HG03060 (cell line): ENCODE measurements around the gene FHOD3.
"Not testable (repeated sequence)": the region's sequence is repeated elsewhere in the genome, so short reads cannot be mapped to it uniquely, and the experiment has no call there.

Experiments used
- ATAC-seq: cut with Tn5 transposase; IDR thresholded peaks from one replicate; pipeline ENCODE4 v1.9.1; 2021; ENCODE audit warnings: low read depth, moderate number of reproducible peaks; ENCODE audit not compliant: unreplicated experiment

Gene FHOD3

GRCh38 chr18:36798738-36799473 is 501.4 kb downstream of the FHOD3 start:
- ATAC-seq, result no peak

- ATAC-seq, result no peak
Measured at GRCh38 chr18:36805105-36805504, 507.6 kb downstream of the FHOD3 start.

- no peak for ATAC-seq
Measured at GRCh38 chr18:36808681-36809080, 511.2 kb downstream of the FHOD3 start.

- peak; percentile 91 for ATAC-seq
Measured at GRCh38 chr18:36809590-36810381, 512.3 kb downstream of the FHOD3 start.

GRCh38 chr18:36811430-36811829 is 513.9 kb downstream of the FHOD3 start:
- no peak for ATAC-seq

- no peak for ATAC-seq
Measured at GRCh38 chr18:36811955-36812354, 514.4 kb downstream of the FHOD3 start.

- no peak for ATAC-seq
Measured at GRCh38 chr18:36812678-36813077, 515.2 kb downstream of the FHOD3 start.

- ATAC-seq, result no peak
Measured at GRCh38 chr18:36813101-36813775, 515.7 kb downstream of the FHOD3 start.

GRCh38 chr18:36813824-36814223 is 516.3 kb downstream of the FHOD3 start:
- ATAC-seq, result no peak

GRCh38 chr18:36814994-36815393 is 517.5 kb downstream of the FHOD3 start:
- ATAC-seq, result no peak

GRCh38 chr18:36816096-36816495 is 518.6 kb downstream of the FHOD3 start:
- ATAC-seq, result not testable (repeated sequence)

- no peak for ATAC-seq
Measured at GRCh38 chr18:36817039-36817438, 519.5 kb downstream of the FHOD3 start.

- ATAC-seq, result no peak
Measured at GRCh38 chr18:36818652-36819051, 521.1 kb downstream of the FHOD3 start.

GRCh38 chr18:36819621-36820020 is 522.1 kb downstream of the FHOD3 start:
- ATAC-seq, result no peak

GRCh38 chr18:36821681-36822080 is 524.2 kb downstream of the FHOD3 start:
- ATAC-seq, result no peak

GRCh38 chr18:36825526-36825925 is 528.0 kb downstream of the FHOD3 start:
- ATAC-seq, result no peak

- ATAC-seq, result no peak
Measured at GRCh38 chr18:36826556-36826955, 529.0 kb downstream of the FHOD3 start.

GRCh38 chr18:36828157-36828629 is 530.7 kb downstream of the FHOD3 start:
- peak; percentile 2 for ATAC-seq

GRCh38 chr18:36828630-36829361 is 531.3 kb downstream of the FHOD3 start, which contains the start of the genes KIAA1328 and TPGS2:
Gene KIAA1328, plus strand, starts transcription at chr18:36829127. Its CDS starts 12 bp downstream, at chr18:36829139.
Gene TPGS2, minus strand, starts transcription at chr18:36829002. Its CDS starts 235 bp downstream, at chr18:36828767.
- peak; percentile 68 for ATAC-seq
